Cardiac ventricle fibroblast (primary cell): ENCODE data around the gene CLCC1. TPM values are rescaled to one million over a fixed set of nuclear protein-coding genes. Genes with fewer than 3 reads are reported as not detected.

Source experiments
- total RNA-seq: library from RNA; depleted of rRNA; stranded (reverse); fragments of >200 nt; gene quantifications from 2 replicates; pipeline ENCODE4 v1.2.3, GENCODE V29; 2015

The CLCC1 gene, protein sequence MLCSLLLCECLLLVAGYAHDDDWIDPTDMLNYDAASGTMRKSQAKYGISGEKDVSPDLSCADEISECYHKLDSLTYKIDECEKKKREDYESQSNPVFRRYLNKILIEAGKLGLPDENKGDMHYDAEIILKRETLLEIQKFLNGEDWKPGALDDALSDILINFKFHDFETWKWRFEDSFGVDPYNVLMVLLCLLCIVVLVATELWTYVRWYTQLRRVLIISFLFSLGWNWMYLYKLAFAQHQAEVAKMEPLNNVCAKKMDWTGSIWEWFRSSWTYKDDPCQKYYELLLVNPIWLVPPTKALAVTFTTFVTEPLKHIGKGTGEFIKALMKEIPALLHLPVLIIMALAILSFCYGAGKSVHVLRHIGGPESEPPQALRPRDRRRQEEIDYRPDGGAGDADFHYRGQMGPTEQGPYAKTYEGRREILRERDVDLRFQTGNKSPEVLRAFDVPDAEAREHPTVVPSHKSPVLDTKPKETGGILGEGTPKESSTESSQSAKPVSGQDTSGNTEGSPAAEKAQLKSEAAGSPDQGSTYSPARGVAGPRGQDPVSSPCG
- total RNA-seq = 22.7 and 23.7 TPM in 2 replicates

DNA sequence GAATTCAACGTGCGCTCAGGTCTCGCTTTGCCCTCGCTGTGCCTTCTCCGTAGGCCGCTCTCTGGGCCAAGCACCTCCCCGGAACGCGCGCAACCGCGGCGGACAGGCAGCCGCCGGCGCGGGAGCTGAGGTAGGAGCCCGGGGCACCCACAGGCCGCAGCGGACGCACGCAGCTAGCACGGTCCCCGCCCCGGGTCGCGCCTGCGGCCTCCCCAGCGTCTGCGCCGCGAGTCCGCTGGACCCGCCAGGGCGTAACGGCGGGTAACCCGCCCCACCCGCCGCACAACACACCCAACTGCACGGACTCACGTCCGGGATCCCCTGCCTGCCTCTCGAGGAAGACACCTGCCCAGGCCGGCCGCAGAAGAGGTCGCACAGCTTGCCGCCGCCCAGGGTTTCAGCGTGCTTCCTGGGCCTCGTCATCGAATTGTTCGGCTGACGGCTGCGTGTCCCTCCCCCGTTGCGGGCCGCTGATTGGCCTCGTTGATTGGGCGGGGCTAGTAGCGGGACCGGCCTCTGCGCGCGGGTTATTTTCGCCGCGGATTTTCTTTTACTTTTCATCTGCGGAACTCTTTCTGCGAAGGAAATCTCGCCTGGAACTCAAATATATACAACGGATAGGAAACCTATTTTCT is at the start of gene CLCC1:
TSS of gene CLCC1 (minus strand) at position 433 of the 635 bp plus-strand sequence. CDS start 13,047 bp downstream, outside the sequence.

Other genes starting within 250 kb of the CLCC1 start
- gene STXBP3, start 216.8 kb downstream of the CLCC1 start, total RNA-seq = 33.4 and 36.6 TPM in 2 replicates
- gene AKNAD1, start 106.4 kb downstream of the CLCC1 start, total RNA-seq = 6.0 TPM in 1 of 2 replicates, not detected in the other
- 8.6 and 11.0 TPM in 2 replicates for gene GPSM2, start 86.5 kb downstream of the CLCC1 start, total RNA-seq
- 4.9 and 6.8 TPM in 2 replicates for gene WDR47, start 78.6 kb upstream of the CLCC1 start, total RNA-seq
- 39.0 and 48.9 TPM in 2 replicates for gene TAF13, start 112.5 kb upstream of the CLCC1 start, total RNA-seq
- gene TMEM167B, start 127.3 kb upstream of the CLCC1 start, total RNA-seq = 19.2 and 21.7 TPM in 2 replicates
- 0.06 and 0.10 TPM in 2 replicates for gene ELAPOR1, start 150.6 kb upstream of the CLCC1 start, total RNA-seq